HG03520 (cell line): ENCODE results near the gene DPYD.

ENCODE experiments used
- ATAC-seq: cut with Tn5 transposase; IDR thresholded peaks from one replicate; pipeline ENCODE4 v1.9.1; 2021; ENCODE audit warnings: mild to moderate bottlenecking, moderate library complexity; ENCODE audit not compliant: unreplicated experiment

The DPYD gene

DNA sequence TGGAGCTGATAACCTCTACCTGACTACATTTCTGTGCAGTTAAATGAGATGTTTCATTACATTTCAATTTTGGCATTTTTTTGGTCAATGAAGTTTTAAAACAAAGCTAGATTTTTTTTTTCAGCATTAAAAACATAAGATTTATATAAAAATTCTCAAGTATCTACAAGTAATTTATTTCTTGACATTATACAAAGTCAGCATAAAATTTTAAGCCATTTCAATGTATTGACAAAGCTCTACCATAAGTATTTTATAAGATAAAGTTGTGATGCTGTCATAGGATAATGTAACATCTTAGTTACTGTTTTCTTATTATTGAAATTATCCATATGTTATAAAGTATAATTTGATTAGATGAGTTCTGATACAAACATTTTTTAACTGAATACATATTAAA, 847.7 kb downstream of the DPYD start:
- no peak for ATAC-seq

DNA sequence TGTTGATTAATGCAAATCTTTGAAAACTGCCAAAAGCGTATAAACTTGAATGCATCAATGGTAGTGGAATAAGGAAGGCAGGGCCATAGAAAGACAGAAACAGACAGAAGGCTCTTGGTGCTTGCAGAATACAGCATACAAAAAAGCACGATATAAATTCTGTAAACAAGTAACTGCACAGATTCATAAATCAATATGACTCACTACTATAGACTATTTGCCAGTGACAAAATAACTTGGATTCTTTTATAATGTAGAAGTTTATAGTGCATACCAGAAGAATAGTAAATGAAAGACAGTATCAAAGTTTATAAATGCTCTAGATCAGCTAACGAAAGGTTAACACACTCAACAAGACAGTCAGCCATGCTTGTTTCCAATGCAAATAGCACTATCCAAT, 849.7 kb downstream of the DPYD start:
- no peak for ATAC-seq

DNA sequence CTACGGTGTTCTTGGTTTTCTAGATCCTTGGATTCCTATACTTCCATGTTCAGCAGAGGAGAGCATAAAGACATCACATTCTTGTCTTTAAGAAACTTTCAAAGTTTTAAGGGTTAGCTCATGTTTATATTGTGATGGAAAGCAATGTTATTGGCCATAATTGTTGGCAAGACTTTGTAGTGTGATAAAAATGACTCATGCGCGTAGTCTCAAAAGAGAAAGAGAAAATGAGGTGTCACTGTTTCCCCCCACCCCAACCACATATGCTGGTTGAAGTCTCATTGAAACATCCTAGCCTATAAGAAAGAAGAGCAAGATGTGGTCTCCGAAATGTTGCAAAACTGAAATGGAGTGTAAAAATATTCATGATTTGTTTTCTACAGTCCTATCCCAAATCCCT, 850.5 kb downstream of the DPYD start:
- ATAC-seq: no peak

DNA sequence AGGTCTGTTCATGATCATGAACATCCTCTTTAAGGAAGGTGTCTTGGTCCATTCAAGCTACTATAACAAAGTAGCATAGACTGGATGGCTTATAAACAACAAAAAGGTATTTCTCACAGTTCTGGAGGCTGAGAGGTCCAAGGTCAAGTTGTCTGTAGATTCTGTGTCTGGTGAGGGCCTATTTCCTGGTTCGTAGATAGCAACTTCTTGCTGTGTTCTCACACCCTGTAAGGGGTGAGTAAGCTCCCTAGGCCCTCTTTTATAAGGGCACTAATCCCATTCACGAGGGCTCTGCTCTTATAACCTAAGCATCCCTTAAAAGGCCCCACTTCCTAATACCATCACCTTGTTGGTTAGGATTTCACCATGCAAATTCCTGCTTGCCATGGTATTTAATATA, 851.5 kb downstream of the DPYD start:
- no peak for ATAC-seq

DNA sequence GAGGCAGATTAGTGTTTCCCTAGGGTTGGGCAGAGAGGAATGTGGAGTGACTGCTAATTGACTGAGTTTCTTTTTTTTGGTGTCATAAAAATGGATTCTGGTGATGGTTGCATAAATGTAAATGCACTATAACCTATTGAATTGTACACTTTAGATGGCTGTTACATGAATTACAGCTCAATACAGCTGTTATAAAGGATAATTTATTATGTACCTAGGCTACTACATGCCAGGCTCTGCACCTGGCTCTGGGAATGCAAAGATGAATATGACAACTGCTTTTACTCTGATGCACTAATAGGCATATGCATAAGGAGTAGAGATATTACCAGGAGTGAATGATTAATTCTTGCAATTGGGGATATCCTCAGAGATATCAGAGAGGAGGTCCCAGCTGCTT, 854.0 kb downstream of the DPYD start:
- no peak for ATAC-seq

DNA sequence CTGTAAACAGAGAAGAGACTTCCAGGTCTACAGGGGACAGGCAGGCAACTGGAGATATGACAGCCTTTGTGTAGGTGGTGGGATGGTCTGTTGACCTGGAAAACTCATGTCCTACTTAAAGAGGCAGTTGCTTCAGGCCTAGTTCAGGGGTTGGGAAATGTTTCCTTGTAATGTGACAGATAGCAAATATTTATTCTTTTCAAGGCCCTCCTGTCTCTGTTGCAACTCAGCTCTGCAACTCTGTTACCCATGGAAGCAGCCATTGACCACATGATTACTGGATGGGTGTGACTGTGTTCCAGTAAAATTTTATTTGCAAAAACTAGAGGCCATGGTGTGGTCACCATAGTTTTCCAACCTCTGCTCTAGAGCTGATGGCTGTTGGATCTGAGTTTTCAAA, 857.3 kb downstream of the DPYD start:
- ATAC-seq: no peak

DNA sequence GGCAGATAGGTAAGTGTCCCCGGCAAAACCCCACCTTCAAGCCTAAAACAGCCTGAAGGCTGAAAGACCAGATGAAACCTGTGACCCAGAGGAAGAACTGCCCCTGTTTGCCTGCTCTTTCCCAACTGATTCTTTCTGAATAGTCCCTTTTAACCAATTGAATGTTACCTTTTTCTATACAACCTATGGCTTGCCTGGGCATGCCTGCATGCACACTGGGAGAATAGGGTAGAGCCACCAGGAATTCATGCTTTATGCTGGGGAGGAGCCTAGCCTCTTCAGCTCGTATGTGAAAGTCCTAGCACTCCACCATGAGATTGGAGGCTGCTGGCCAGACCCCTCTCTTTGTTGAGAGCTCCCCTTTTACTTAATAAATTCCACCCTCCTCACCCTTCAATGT, 859.2 kb downstream of the DPYD start:
- no peak for ATAC-seq

DNA sequence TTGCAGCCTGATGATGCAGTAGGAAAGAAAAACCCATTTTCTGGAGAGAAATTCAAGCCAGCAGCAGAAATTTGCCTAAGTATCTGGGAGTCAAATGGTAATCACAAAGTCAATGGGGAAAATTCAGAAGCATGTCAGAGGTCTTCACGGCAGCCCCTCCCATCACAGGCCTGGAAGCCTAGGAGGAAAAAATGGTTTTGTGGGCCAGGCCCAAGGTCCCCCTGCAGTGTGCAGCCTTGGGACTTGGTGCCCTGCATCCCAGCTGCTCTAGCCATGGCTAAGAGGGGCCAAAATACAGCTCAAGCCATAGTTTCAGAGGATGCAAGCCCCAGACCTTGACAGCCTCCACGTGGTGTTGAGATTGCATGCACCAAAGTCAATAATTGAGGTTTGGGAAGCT, 864.4 kb downstream of the DPYD start:
- no peak for ATAC-seq

DNA sequence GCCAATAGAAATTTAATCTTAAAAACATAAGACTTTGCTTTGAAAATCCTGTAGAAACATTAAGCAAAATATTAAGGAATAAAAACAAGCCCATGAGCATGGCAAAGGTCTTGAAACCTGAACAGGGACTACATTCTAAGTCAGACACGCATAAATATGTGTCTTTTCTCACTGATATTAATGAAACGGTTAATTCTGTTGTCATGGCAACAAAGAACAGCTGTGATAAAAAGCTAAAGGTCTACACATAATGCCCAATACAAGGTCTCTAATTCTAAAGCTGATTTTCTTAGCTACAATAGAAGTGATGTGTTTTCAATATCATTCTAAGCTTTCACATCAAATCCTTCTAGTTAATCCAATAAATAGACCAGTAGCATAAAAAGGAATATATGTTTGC, 867.6 kb downstream of the DPYD start:
- no peak for ATAC-seq

DNA sequence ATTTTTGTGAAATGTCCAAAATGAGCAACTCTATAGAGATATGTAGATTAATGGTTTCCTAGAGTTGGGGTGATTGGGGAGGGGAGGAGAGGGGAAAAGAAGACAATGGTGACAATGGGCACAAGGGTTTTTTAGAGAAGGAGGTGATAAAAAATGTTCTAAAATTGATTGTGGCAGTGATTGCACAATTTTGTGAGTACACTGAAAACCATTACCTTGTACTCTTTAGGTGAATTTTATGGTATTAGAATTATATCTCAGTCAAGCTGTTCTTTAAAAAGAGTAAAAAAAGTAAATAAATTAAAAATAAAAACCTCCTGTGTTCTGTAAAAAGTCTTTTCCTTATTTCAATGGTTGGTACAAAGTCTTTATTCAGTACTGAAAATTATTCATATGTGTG, 869.0 kb downstream of the DPYD start:
- no peak for ATAC-seq

DNA sequence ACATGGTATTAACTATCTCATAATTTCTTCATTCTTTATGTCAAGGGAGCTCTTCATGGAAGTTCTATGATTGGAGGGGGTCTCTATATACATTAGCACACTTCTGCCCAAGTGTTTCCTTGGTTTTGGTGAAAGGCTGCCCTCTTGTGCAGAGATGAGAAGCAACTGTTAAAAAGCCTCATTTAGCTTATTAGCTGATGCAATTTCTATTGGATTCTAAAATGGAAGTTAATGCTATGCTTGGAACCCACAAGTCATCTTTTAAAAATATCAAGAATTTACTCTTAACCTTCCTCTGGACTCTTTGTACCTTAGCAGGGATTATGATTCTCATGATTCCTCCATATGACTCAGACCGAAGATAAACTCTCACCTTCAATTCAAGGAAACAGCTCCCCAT, 870.3 kb downstream of the DPYD start:
- no peak for ATAC-seq

DNA sequence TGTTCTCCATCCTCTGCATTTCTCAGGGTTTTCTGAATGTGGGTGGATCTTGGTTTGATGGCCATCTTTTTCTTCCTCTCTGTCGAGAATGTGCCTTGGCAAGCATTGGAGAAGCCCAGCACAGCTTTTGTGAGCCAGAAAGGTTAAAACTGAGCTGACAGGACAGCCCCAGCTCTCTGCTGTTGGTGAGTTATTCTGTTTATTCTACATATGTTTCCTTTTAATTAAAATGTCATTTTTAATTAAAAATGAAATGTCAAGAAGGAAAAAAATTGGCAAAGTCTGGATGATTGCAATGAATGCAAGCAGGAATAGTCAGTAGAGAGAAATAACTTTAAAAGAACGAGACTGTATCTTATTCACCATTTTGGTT, 873.4 kb downstream of the DPYD start:
- no peak for ATAC-seq

DNA sequence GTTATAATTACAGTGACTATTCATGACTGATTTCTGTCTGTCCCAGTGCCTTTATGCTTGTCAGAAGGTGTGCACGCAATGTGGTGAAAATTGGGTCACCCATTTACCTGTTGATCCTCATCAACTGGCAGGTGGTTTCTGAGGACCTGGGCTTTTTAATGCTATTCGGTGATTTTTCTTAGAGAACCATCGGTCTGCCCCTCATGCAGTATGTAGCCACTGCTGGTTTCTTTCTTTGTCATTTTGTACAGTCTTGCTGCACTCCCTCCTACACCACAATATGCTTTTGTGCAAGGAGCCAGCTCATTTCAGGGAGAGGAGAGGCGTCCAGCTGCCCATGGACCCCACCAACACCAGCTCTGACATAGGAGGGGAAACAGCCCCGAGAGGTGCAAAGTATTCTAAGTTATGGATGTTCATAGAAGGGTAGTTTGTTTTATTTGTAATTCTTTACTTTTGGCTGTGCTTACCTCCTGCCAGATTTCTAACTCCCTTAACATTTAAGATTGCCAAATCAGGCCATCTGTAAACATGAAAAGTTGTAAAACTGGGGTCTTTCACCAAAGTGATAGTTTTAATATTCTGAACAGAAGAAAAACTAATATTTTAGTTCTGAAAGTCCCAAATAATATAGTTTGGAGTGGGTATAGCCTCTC, 873.9 kb downstream of the DPYD start:
- ATAC-seq: no peak

DNA sequence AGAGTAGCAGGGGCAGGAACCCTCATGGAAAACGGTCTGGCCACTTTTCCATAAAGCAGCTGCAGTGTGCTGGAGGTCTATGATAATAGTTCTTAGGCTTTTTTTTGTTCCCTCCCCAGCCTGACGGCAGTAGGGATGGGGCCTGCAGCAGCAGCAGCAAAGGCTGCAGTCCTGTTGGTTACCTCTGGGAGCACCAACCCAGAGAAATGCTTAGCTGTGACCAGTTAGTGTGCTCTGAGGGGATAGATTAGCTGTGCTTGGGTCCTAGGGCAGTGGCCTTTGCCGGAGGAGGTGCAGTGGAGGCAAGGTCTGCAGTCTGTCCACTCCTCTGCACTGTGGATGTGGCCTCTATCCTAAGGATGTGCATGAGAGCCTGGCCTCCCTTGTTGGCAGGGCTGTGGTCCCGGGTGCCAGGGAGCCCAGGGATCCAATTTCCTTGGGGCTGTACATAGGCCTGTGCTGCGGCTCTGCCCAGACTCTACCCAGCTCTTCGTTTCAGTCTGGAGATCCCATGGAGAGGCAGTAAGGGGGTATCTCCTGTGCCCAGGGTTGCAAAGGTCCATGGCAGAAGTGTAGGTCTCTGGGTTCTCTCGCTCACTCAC, 876.6 kb downstream of the DPYD start:
- ATAC-seq: no peak

DNA sequence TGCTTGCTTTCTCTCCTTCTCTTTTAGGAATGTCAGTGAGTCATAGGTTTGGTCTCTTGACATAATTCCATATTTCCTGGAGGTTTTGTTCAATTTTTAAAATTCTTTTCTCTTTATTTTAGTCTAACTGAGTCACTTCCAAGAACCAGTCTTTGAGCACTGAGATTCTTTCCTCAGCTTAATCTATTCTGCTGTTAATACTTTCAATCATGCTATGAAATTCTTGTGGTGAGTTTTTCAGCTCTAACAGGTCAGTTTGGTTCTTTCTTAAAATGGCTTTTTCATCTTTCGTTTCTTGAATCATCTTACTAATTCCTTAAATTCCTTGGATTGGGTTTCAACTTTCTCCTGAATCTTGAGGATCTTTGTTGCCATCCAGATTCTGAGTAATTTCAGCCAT, 878.3 kb downstream of the DPYD start:
- ATAC-seq: no peak

DNA sequence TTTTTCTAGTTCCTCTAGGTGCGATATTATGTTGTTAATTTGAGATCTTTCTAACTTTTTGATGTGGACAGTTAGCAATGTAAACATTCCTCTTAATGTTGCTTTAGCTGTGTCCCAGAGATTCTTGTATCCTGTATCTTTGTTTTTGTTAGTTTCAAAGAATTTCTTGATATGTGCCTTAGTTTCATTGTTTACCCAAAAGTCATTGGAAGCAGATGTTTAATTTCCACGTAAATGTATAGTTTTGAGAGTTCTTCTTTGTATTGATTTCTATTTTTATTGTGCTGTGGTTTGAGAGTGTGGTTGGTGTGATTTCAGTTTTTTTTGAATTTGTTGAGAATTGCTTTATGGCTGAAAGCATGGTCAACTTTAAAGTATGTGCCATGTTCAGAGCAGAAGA, 879.8 kb downstream of the DPYD start:
- ATAC-seq: no peak

DNA sequence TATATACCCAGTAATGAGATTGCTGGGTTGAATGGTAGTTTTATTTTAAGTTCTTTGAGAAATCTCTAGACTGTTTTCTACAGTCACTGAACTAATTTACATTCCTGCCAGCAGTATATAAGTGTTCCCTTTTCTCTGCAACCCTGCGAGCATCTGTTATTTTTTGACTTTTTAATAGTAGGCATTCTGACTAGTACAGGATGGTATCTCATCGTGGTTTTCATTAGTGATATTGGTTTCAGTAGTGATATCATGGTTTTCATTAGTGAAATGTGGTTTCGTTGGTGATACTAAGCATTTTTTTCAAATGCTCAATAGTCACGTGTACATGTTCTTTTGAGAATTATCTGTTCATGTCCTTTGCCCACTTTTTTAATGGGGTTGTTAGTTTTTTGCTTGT, 882.4 kb downstream of the DPYD start:
- no peak for ATAC-seq

DNA sequence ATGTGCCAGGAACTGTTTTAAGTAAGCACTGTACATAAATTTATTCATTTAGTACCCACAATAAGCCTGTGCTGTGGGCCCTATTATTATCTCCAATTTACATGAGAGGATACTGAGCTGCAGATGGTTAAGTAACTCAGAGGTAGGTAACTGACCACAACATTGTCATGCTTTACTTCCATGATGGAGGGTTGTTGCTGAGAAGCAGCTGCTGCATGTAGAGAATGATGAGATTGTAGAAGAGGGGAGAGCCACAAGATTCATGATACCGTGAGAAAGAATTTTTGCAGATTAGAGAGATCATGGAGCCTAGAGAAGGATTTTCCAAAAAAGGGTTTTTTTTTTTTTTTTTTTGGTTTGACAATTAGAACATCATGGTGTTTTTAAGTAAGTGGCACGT, 886.2 kb downstream of the DPYD start:
- no peak for ATAC-seq

DNA sequence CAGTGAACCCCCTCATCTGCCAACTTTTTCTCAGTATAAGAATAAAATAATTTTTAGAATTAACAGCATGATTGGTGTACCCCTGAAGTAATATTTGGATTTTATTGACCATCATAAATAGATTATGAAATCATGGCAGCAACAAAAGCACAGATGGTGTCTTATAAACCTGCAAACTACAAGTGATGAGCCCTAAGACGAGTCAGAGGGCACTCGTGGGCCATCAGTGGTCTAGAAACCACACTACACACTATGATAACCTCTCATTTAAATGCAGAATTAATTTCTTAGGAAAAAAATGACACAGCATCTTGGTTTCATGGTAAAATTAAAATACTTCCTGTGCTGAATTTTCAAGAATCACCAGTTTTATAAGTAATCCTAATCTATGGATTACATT, 886.9 kb downstream of the DPYD start:
- ATAC-seq: no peak
